Smooth muscle cell (in vitro differentiated cells): Measurements from ENCODE around the gene SORCS3. TPM values are rescaled to one million over a fixed set of nuclear protein-coding genes. Genes with fewer than 3 reads are reported as not detected.

ENCODE experiments used
- DNase-seq: peaks from one replicate; lab custom pipeline; 2025; ENCODE audit not compliant: unreplicated experiment; lab: John Stamatoyannopoulos, UW
- H2AFZ ChIP-seq: fragments of 200-600 bp; sonication (generic); 2 replicates; pipeline ENCODE4 v1.6.0; 2016; ENCODE audit warnings: antibody characterized with exemption, low read depth, mild to moderate bottlenecking
- H3F3A ChIP-seq: fragments of 200-600 bp; sonication (generic); 2 replicates; pipeline ENCODE4 v1.6.0; 2017; ENCODE audit warnings: antibody characterized with exemption, low read depth
- H3K27ac ChIP-seq: fragments of 200-600 bp; sonication (generic); 2 replicates; pipeline ENCODE4 v1.5.1; 2016; ENCODE audit warnings: low read depth, mild to moderate bottlenecking
- H3K27me3 ChIP-seq: fragments of 200-600 bp; sonication (generic); 2 replicates; pipeline ENCODE4 v1.6.1; 2016; ENCODE audit warnings: low read depth, mild to moderate bottlenecking
- H3K36me3 ChIP-seq: fragments of 200-600 bp; sonication (generic); 2 replicates; pipeline ENCODE4 v1.5.1; 2016; ENCODE audit warnings: low read depth
- H3K4me1 ChIP-seq: fragments of 200-600 bp; sonication (generic); 2 replicates; pipeline ENCODE4 v1.5.1; 2016; ENCODE audit warnings: low read depth
- H3K4me2 ChIP-seq: fragments of 200-600 bp; sonication (generic); 2 replicates; pipeline ENCODE4 v1.6.0; 2016; ENCODE audit warnings: mild to moderate bottlenecking
- H3K4me3 ChIP-seq: fragments of 200-600 bp; sonication (generic); 2 replicates; pipeline ENCODE4 v1.5.1; 2016; ENCODE audit warnings: mild to moderate bottlenecking
- H3K79me2 ChIP-seq: fragments of 200-600 bp; sonication (generic); 2 replicates; pipeline ENCODE4 v1.6.0; 2016; ENCODE audit warnings: low read depth, mild to moderate bottlenecking
- H3K9ac ChIP-seq: fragments of 200-600 bp; sonication (generic); 2 replicates; pipeline ENCODE4 v1.6.0; 2016; ENCODE audit warnings: low read depth
- H3K9me3 ChIP-seq: fragments of 200-600 bp; sonication (generic); replicated peaks from 2 replicates; pipeline ENCODE4 v1.5.1; 2016; ENCODE audit warnings: low read depth
- H4K20me1 ChIP-seq: fragments of 200-600 bp; sonication (generic); 2 replicates; pipeline ENCODE4 v1.6.0; 2016; ENCODE audit warnings: low read depth
- CTCF ChIP-seq: fragments of 200-600 bp; sonication (generic); IDR thresholded peaks from 2 replicates; pipeline ENCODE4 v1.5.1; 2017; ENCODE audit warnings: borderline replicate concordance, mild to moderate bottlenecking, antibody characterized with exemption; ENCODE audit not compliant: insufficient read depth, poor library complexity, severe bottlenecking
- WGBS: methylation state at CpG from one replicate; pipeline ENCODE4 v1.1.7; 2016; ENCODE audit warnings: low lambda C conversion rate; 5-methylcytosine and 5-hydroxymethylcytosine counted together
- polyA plus RNA-seq: library from polyadenylated mRNA; unstranded; fragments of >200 nt; fragmentation: Nextera tagmentation; extraction: Ambion mirVana; gene quantifications from 2 replicates; pipeline ENCODE4 v1.2.1, GENCODE V29; 2016
- total RNA-seq: library from RNA; depleted of rRNA; stranded (reverse); fragments of >200 nt; gene quantifications from 2 replicates; pipeline ENCODE4 v1.2.3, GENCODE V29; 2014

SORCS3 gene
- total and polyA plus RNA-seq, 2 experiments from 2014 or later = not detected

DNA sequence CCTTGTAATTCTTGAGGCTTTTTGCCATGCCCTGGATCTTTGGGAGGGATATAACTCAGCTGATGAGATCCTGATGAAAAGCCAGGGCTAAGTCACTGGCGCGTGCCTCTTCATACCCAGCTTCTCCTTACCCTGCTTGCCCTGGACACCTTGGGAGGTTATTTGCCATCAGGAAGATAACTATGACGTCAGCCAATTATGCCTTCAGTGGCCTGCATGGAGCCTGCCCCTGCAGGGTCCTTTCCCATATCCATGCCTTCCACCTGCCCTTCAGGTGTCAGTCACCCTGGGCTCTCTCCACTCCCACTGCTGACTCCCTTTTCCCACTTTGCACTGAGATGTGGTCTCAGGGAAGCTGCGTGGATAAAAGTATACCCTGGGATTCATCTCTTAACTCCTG lies 520.1 kb downstream of the SORCS3 start:
- Histone ChIP-seq H4K20me1 (no peaks in the 10 kb centered on the region), H2AFZ (no peak overlapping the region), H3K9me3 (no peaks in the 10 kb centered on the region), H3K79me2 (no peaks in the 10 kb centered on the region), H3K36me3 (no peaks in the 10 kb centered on the region), H3K4me2 (no peak overlapping the region), H3K27ac (no peak overlapping the region), H3K4me1 (no peaks in the 10 kb centered on the region), H3K9ac (no peak overlapping the region), H3K27me3 (peaks cover 20% of the 10 kb centered on the region), H3K4me3 (no peak overlapping the region), H3F3A (no peaks in the 10 kb centered on the region)
- no peak for DNase-seq
- 93% methylated on average over 4 of the region's 4 CpGs for WGBS
- TF ChIP-seq CTCF = no peak

- no peaks in the 10 kb centered on the region for H3K9me3 ChIP-seq
- H3K4me2 ChIP-seq = no peak overlapping the region
- TF ChIP-seq CTCF = no peak
- H4K20me1 ChIP-seq = no peaks in the 10 kb centered on the region
- H3F3A ChIP-seq = no peaks in the 10 kb centered on the region
- H2AFZ ChIP-seq = no peak overlapping the region
- peaks cover 14% of the 10 kb centered on the region for H3K27me3 ChIP-seq
- H3K4me3 ChIP-seq = no peak overlapping the region
- no peaks in the 10 kb centered on the region for H3K79me2 ChIP-seq
- H3K27ac ChIP-seq = no peak overlapping the region
- WGBS = 60% methylated on average over 4 of the region's 4 CpGs
- no peaks in the 10 kb centered on the region for H3K4me1 ChIP-seq
- no peak overlapping the region for H3K9ac ChIP-seq
- no peaks in the 10 kb centered on the region for H3K36me3 ChIP-seq
- DNase-seq = no peak
Observed at GRCh38 chr10:105161767-105162166, 520.7 kb downstream of the SORCS3 start.

DNA sequence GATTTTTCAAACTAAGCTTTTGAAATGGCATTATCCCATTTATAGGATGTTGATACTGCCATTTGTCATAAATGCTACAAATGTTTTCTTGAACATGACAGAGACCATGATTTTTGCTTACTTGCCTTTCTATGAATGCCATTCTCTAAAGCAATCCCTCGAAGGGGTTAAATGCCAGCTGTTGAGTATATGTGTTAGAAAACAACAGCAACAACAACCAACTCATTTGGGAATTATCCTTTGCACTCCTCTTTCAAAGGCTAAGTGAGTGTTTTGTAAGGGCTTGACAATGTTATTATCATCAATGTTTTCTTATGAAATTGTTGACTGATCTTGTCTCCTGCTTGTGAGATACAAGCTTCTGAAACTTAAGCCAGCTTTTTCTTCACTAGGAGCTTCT lies 529.4 kb downstream of the SORCS3 start:
- Histone ChIP-seq H3K9me3 (no peaks in the 10 kb centered on the region), H3F3A (no peaks in the 10 kb centered on the region), H3K4me3 (no peak overlapping the region), H4K20me1 (no peaks in the 10 kb centered on the region), H2AFZ (no peak overlapping the region), H3K36me3 (no peaks in the 10 kb centered on the region), H3K9ac (no peak overlapping the region), H3K27ac (no peak overlapping the region), H3K79me2 (no peaks in the 10 kb centered on the region), H3K4me2 (no peak overlapping the region), H3K4me1 (no peaks in the 10 kb centered on the region), H3K27me3 (peaks cover 21% of the 10 kb centered on the region)
- no peak for DNase-seq
- TF ChIP-seq CTCF = no peak
- 75% methylated on average over 1 of the region's 1 CpG for WGBS

- no peak for TF ChIP-seq CTCF
- Histone ChIP-seq H3K9me3 (no peaks in the 10 kb centered on the region), H3K4me1 (no peaks in the 10 kb centered on the region), H3K27me3 (peaks cover 21% of the 10 kb centered on the region), H3K27ac (no peak overlapping the region), H3K4me3 (no peak overlapping the region), H3F3A (no peaks in the 10 kb centered on the region), H3K79me2 (no peaks in the 10 kb centered on the region), H3K36me3 (no peaks in the 10 kb centered on the region), H2AFZ (no peak overlapping the region), H4K20me1 (no peaks in the 10 kb centered on the region), H3K9ac (no peak overlapping the region), H3K4me2 (no peak overlapping the region)
- WGBS = 91% methylated on average over 3 of the region's 3 CpGs
- no peak for DNase-seq
Observed at GRCh38 chr10:105171945-105172344, 530.9 kb downstream of the SORCS3 start.
